CD4-positive, alpha-beta T cell treated with Interleukin-6 for 4 hours (primary cell): Measurements from ENCODE around the gene CCDC85B.
A peak's percentile ranks its signal among the peaks of the same experiment; 100 is the strongest.
"Not testable (repeated sequence)": the region's sequence is repeated elsewhere in the genome, so short reads cannot be mapped to it uniquely, and the experiment has no call there.

Experiments used
- DNase-seq: peaks from one replicate; pipeline ENCODE4 v3.0.0-alpha.2; 2020; ENCODE audit warnings: mixed read lengths

CCDC85B gene

DNA sequence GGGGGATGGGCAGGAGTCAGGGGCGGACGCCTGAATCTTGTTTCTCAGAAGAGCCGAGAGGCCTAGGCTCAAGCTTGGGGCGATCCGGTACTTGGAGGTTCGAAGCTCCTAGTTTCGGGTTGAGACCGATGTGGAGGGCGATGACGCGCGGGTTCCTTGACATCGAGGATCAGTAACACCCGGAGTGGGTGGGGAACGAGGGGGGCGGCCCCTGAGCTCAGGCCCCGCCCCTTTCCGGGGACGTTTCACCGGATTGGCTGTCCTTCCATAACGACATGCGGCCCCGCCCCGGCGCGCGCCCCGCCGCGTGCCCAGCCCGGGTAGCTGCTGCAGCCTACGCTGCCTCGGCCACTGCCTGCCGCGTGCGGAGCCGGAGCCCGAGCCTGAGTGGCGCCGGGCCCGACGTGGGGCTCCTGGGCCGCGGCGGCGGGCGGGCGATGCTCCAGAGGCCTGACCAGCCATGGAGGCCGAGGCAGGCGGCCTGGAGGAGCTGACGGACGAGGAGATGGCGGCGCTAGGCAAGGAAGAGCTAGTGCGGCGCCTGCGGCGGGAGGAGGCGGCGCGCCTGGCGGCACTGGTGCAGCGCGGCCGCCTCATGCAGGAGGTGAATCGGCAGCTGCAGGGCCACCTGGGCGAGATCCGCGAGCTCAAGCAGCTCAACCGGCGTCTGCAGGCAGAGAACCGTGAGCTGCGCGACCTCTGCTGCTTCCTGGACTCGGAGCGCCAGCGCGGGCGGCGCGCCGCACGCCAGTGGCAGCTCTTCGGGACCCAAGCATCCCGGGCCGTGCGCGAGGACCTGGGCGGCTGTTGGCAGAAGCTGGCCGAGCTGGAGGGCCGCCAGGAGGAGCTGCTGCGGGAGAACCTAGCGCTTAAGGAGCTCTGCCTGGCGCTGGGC lies at the start of gene CCDC85B:
TSS of gene CCDC85B (plus strand) at position 350 of the 895 bp plus-strand sequence. CDS start at position 461, 111 bp downstream.
- peak; percentile 99 for DNase-seq

DNA sequence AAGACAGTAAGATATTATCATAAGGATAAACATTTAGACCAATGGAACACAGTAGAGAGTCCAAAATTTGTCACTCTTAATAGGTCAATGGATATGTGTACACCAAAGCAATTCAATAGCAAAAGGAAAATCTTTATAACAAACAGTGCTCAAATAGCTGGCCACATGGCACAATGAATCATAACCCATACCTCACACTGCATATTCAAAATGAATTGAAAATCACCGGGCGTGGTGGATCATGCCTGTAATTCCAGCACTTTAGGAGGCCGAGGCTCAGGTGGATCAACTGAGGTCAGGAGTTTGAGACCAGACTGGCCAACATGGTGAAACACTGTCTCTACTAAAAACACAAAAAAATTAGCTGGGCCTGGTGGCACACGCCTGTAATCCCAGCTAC lies 48.3 kb upstream of the CCDC85B start:
- DNase-seq, result no peak

DNA sequence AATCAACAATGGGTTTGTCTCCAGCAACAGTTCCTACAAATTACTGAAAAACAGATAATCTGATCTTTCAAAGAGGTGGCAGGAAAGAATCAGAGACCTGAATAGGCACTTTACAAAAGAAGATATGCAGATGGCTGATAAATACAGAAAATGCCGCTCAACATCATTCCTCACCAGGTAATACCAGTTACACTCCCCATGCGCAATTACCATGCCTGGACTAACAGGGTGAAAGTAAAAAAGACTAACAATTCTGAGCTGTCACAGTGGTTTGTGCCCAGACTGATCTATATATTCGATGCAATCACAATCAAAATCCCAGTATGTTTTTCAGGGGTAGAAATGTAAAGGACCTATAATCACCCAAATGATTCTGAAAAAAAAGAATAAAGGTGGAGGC lies 46.7 kb upstream of the CCDC85B start:
- no peak for DNase-seq

DNA sequence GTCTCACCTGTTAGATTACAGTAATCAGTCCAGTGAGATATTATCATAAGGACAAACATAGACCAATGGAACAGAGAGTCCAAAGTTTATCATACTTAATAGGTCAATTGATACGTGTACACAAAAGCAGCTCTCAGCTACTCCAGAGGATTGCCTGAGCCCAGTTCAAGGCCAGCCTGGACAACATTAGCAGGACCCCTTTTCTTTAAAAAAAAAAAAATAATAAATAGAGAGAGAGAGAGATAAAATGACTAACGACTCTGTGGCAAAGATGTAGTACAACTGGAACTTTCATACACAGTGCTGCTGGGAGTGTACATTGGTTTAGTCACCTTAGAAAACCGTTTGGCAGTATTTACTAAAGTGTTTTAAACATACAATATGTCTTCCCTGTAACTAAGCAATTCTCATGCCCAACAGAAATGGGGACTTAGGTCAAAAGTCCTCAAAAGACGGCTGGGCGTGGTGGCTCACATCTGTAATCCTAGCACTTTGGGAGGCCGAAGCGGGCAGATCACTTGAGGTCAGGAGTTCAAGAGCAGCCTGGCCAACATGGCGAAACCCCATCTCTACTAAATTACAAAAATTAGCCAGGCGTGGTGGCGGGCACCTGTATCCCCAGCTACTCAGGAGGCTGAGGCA lies 46.1 kb upstream of the CCDC85B start:
- DNase-seq, result no peak

DNA sequence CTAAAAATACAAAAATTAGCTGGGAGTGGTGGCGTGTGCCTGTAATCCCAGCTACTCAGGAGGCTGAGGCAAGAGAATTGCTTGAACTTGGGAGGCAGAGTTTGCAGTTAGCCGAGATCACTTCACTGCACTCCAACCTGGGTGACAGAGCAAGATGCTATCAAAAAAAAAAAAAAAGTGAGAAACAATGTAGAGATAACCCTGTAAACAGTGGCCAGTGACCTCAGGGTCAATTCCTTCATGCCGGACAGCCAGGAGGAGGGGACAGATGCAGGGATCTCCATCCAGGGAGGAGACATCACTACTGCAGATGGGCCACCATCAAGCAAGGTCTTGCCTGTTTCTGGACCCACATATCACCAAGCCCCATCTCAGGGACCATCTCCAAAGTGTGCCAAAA lies 42.7 kb upstream of the CCDC85B start:
- no peak for DNase-seq

DNA sequence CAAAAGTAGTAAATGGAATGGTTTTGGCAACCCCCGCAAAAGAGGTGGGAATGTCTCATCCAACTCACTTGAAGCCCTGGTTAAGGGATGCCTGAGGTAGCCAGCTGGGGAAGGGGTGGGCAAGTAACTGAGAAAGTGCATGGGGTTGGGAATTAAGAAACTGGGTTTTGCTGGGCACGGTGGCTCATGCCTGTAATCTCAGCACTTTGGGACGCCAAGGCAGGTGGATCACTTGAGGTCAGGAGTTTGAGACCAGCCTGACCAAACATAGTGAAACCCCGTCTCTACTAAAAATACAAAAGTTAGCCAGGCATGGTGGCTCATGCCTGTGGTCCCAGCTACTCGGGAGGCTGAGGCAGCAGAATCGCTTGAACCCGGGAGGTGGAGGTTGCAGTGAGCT lies 41.8 kb upstream of the CCDC85B start:
- DNase-seq, result not testable (repeated sequence)

DNA sequence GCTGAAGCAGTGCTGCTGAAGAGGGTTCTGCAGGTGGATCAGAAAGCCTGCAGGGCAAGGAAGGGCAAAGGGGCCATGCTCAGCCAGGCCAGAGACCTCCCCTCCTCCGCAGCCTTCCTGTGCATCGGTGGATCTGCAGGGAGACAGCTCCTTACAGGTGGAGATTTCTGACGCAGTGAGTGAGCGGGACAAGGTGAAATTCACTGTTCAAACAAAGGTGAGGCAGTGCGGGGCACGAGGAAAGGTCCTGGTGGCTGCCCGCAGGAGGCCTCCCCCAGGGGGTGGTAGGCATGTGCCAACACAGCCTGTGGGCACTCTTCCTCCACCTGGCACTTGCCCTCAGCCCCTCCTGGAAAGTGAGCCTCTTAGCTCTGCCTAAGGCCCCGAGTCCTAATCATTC lies 41.1 kb upstream of the CCDC85B start:
- no peak for DNase-seq

DNA sequence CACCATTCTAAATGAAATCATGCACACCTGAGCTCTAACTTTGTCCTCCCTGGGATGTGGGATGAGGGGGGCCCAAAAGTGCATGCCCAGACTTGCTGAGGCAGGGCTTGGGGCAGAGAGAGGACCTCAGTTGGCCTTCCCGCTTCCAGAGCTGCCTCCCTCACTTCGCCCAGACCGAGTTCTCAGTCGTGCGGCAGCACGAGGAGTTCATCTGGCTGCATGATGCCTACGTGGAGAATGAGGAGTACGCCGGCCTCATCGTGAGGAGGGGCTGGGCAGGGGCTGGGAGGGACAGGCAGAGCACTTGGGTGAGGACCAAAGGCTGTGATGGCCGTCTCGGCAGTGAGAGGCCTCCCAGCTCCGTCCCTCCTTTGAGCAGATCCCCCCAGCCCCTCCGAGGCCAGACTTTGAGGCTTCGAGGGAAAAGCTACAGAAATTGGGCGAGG lies 40.7 kb upstream of the CCDC85B start:
- DNase-seq, result no peak

DNA sequence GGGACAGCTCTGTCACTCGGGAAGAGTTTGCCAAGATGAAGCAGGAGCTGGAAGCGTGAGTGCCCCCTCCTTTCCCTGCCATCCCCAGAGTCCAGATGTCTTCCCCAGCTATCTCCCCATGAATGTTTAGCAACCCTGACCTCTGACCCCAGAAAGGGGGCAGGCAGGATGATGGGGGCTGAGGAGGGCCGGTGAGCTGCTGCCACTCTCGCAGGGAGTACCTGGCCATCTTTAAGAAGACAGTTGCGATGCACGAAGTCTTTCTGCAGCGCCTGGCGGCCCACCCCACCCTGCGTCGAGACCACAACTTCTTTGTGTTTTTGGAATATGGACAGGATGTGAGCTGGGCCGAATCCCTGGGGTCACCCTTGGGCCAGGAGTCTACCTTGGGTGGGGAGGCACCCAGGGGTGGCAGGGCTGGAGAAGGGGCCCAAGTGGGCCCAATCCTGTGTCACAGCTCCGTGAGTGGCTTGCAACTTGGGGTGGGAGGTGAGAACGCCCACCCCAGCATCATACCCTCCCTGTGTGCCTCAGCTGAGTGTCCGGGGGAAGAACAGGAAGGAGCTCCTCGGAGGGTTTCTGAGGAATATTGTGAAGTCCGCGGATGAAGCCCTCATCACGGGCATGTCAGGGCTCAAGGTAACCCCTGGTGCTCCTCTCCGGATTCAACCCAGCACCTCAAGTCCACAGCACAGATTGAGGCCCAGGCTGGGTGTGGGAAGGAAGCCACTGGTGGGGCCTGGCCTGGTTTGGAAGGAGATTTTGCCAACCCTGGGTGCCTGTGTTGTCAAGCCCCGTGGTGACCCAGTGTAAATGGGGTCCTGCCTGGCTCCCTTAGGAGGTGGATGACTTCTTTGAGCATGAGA lies 40.0 kb upstream of the CCDC85B start:
- no peak for DNase-seq

DNA sequence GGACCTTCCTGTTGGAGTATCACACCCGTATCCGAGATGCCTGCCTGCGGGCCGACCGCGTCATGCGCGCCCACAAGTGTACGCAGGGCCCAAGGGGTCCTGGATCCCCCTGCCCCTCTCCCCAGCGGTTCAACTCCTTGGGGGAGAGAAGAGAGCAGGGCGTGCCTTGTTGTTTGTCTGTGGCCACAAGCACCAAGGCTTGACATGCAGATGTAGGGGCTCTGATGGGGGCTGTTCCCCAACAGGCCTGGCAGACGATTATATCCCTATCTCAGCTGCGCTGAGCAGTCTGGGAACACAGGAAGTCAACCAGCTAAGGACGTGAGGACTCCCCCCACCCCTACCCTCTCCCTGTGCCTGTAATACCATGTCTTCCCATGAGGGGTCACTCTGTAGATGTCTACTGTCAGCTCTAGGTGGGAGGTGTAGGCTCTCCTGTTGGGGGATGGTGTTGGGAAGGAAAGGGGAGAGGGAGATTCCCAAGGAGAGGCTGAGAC lies 39.3 kb upstream of the CCDC85B start:
- no peak for DNase-seq

DNA sequence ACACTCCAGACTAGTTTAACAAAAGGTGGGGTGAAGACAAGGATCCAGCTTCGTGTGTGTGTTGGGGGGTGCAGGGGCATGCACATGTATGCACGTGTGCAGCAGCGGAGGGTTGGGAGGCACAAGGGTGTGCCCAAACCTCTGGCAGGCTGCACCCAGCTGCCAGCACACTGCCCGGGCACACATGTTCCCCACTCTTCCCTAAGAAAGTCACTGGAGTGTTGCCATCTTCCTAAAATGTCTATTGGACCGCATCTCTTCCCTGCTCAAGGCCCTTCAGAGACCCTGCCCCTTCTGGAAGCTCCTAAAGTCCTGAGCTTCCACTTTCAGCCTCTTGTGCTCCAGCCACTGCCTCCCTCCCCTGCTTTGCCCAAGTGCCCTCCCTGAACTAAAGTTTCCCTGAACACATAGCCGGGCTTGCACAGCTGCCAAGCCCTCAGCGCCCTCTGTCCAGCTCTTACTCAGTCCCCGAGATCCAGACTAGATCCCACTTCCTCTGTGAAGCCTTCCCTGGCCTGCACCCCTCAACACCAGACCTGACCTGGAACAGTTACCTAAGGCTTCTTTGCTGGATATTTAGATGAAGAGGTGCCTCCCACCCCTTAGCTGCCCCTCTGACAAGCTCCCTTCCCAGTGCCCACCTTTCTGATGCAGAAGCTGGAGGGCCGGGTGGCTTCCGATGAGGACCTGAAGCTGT lies 38.5 kb upstream of the CCDC85B start:
- no peak for DNase-seq

DNA sequence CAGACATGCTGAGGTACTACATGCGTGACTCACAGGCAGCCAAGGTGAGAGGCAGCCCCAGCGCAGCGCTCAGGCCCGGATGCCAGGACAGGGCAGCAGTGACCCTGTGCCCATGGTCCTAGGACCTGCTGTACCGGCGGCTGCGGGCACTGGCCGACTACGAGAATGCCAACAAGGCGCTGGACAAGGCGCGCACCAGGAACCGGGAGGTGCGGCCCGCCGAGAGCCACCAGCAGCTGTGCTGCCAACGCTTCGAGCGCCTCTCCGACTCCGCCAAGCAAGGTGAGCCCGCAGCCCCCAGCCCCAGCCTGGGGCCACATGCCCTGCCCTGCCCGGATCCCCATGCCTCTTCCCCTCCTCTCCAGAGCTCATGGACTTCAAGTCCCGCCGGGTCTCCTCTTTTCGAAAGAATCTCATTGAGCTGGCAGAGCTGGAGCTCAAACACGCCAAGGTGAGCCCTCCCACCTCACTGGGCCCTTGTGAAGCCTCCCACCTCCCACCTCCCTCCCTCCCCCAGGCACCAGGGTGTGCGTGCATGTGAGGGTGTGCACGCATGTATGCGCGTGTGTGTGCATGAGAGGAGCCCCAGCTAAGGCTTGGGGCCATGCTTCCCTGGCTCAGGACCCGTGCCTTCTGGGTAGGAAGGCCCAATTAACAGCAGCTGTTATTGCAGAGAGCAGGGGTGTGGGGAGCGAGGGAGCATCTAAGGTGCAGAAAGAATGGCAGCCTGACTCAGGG lies 37.8 kb upstream of the CCDC85B start:
- DNase-seq, result no peak

DNA sequence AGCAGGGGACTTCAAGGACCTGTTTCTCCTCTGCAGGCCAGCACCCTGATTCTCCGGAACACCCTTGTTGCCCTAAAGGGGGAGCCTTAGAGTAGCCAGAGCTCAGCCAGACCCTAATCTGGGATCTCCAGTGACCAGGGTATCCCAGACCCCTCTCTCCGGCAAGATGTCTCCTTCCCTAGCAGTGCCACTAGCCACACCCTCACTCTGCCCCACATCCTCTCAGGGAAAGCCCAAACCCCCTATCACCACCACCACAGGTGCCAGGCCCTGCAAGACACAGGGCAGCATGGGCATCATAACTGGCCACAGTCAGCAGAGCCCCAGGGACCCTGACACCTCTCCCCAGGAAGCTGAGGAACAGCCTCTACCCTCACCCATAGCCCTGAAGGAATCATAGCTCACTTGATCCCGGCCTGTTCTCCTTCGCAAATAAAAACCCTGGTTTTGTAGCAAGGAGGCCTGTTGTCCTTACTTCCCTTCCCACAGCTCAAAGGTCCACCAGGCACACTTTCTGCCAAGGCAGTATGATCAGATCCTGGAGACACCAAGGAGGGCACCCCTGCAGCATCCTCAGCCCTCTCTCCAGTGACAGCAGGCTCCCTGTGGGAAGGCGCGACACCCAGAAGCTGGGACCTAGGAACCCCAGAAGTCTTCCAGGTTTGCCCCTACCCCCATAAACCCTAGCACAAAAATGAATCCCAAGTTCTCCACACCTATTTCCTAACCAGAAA lies 37.1 kb upstream of the CCDC85B start:
- DNase-seq, result no peak

DNA sequence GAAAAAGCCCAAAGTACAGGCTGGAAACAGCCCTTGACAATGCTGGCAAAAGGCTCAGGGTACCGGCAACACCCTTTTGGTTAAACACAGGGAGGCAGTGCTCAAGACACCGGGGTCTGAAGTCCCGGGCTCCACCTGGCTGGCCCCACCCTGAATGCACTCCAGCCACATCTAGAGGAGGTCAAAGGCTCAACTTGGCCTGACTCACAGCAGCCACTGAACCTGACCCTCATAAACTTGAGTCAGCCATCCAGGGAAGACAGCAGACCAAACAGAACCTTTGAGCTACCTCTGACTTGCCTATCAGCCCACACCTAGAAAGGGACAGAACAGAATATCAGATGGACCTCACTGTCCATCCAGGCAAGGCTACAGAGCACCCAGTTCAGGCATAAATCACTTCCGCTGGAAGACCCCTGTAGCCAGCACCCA lies 36.3 kb upstream of the CCDC85B start:
- DNase-seq, result no peak

DNA sequence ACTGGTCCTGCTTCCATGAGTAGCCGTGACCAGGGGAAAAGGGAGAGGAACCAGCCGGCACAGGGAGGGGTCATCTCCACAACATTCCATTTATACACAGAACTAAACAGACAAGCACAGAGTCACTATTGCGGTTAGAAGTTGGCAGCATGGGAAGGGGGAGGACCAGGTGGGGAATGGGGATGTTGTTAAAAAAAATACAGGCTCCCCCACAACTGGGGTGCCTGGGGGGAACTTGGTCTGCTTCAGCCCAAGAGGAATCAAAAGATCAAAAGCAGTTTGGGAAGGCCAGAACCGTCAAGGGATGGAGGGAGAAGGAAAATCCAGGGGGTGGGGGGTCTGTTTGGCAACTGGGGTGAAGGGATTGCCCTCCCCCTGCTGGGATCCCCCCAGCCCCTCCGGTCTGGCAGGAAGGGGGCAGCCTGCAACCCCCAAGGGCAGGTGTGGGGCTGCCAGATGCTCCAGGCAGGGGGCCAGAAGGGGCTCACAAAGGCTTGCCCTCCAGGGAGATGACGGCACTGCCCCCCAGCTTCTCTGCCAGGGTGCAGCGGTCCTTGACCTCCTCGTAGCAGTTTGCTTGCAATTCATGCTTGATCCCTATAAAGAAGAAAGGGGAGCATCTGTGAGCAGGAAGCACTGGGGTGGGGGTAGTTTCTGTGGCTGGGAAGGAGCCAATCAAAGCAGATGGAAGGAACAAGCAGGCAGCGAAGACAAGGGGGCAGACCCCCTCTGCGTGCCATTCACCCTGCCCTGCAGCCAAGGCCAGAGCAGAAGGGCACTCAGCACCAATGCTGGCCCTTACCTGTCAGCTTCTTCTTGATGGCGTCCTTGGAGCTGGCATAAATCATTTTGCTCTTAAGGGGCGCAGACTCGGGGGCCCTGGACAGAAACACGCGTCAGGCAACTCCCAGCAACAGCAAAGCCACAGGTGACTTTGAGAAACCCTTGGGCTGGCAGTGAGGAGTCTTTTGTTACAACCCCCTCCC lies 35.3 kb upstream of the CCDC85B start:
- no peak for DNase-seq

DNA sequence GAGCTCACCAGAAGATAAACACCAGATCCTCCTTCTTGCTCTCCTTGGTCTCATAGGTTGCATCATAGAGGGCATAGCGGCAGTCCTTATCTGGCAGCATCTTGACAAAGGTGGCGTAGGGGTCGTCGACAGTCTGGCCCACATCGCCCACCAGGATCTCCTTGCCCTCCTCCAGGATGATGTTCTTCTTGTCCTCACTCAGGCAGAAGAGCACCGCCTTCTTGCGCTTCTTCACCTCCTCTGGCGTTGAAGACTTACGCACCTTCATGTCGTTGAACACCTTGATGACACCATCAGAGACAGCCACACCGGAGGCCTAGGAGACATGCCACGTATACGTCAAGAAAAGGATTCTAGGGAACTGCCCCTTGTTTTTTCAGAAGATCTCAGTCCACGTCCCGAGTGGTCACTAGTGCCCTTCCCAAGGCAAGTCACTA lies 34.5 kb upstream of the CCDC85B start:
- no peak for DNase-seq

DNA sequence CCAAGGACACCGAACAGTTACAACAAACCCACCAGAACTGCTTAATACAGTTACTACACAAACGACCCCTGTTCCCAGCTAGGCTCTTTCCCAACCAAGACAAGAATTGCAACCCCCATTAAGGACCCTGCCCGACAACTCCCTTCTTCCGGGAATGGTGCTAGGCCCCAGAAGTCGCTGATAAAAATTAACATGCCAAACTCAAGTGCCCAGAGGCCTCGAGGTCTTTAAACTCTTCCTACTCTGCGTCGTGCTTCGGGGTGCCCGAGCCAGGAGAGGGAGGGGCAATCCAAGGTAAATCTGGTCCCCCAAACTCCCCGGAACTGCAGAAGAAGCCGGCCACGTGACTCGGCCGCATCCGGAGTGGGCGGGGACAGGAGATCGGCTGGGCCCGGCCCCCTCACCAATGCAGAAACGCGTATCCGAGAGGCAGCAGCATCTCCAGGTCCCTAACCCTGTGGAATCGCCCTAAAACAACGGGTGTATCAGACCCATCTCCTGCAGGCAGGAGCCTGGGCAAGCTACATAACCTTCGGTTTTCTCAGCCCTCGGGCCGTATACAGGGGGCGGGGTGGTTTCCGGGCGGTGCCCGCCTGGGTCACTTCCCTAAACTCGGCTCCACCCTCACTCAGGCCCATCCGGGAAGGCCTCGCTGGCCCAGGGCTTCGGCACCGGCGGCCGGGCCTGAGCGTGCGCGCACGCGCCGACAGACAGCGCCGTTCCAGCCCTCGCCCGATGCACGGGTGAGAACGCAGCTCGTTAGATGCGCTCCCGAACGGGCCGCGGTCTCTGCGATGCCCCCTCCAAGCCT lies 33.6 kb upstream of the CCDC85B start:
- DNase-seq, result peak; percentile 88

DNA sequence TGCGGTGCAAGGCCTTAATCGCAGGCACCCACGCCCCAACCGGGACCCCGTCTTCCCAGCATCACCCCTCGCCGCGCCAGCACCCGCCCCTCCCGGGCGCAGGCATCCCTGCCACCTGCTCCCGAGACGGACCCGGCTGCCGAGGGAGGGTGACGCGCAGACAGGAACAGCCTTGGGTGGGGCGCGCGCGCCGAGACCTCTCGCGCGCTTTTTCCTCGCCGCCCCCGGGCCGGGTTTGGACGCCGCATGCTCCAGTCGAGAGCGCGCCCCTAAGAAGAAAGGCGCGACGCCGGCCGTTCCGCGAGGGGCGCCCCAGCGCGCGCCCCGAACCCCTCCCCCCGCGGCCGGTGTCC lies 33.0 kb upstream of the CCDC85B start:
- DNase-seq, result peak; percentile 67
